ENCODE results near the gene SND1. TPM values are rescaled to one million over a fixed set of nuclear protein-coding genes. Genes with fewer than 3 reads are reported as not detected.

Gene SND1
- total and polyA plus RNA-seq, 9 donors = 88.3 to 125 (median 97.7) TPM

- Histone ChIP-seq H3K9me3 (replicated peaks; ENCODE audit: control insufficient read depth, low read depth, low read length) (no peaks in the 10 kb centered on the region), H3K36me3 (ENCODE audit: control insufficient read depth, insufficient read depth, low read length) (peaks cover 46% of the 10 kb centered on the region), H3K4me1 (ENCODE audit: control insufficient read depth, insufficient read depth, low read length) (no peaks in the 10 kb centered on the region), H3K27ac (ENCODE audit: low read length) (no peak overlapping the region), H3K27me3 (ENCODE audit: control insufficient read depth, insufficient read depth, low read length) (no peaks in the 10 kb centered on the region), H3K4me3 (ENCODE audit: low read length) (no peak overlapping the region)
- no CpG with 5 or more reads among the region's 1 CpG for WGBS (ENCODE audit: insufficient coverage)
- no peak for DNase-seq
Measured at GRCh38 chr7:127704211-127704610, 52.2 kb downstream of the SND1 start.

- Histone ChIP-seq H3K4me1 (ENCODE audit: control insufficient read depth, insufficient read depth, low read length) (no peaks in the 10 kb centered on the region), H3K4me3 (ENCODE audit: low read length) (no peak overlapping the region), H3K36me3 (ENCODE audit: control insufficient read depth, insufficient read depth, low read length) (peaks cover 44% of the 10 kb centered on the region), H3K9me3 (replicated peaks; ENCODE audit: control insufficient read depth, low read depth, low read length) (no peaks in the 10 kb centered on the region), H3K27me3 (ENCODE audit: control insufficient read depth, insufficient read depth, low read length) (no peaks in the 10 kb centered on the region), H3K27ac (ENCODE audit: low read length) (no peak overlapping the region)
- 94% methylated on average over 3 of the region's 6 CpGs for WGBS (ENCODE audit: insufficient coverage)
- DNase-seq = no peak
Measured at GRCh38 chr7:127705461-127705959, 53.5 kb downstream of the SND1 start.

GRCh38 chr7:127706766-127707165, 54.8 kb downstream of the SND1 start:
- Histone ChIP-seq H3K9me3 (replicated peaks; ENCODE audit: control insufficient read depth, low read depth, low read length) (peaks cover 9% of the 10 kb centered on the region), H3K27ac (ENCODE audit: low read length) (no peak overlapping the region), H3K4me3 (ENCODE audit: low read length) (no peak overlapping the region), H3K27me3 (ENCODE audit: control insufficient read depth, insufficient read depth, low read length) (no peaks in the 10 kb centered on the region), H3K4me1 (ENCODE audit: control insufficient read depth, insufficient read depth, low read length) (no peaks in the 10 kb centered on the region), H3K36me3 (ENCODE audit: control insufficient read depth, insufficient read depth, low read length) (peaks cover 43% of the 10 kb centered on the region)
- no peak for DNase-seq

DNA sequence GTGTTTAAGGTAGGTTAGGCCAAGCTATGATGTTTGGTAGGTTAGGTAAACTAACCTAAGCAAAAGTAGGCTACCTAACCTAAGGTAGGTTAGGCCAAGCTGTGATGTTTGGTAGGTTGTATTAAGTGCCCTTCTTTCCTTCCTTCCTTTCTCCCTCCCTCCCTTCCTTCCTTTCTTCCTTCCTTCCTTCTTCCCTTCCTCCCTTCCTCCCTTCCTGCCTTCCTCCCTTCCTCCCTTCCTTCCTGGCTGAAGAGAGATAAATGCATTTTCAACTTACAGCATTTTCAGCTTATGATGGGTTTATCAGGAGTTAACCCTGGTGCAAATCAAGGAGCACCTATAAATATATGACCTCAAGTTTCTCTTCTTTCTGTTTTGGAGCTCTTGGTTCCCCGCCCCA, 56.2 kb downstream of the SND1 start:
- Histone ChIP-seq H3K36me3 (ENCODE audit: control insufficient read depth, insufficient read depth, low read length) (peaks cover 35% of the 10 kb centered on the region), H3K27ac (ENCODE audit: low read length) (no peak overlapping the region), H3K4me1 (ENCODE audit: control insufficient read depth, insufficient read depth, low read length) (no peaks in the 10 kb centered on the region), H3K9me3 (replicated peaks; ENCODE audit: control insufficient read depth, low read depth, low read length) (peaks cover 9% of the 10 kb centered on the region), H3K27me3 (ENCODE audit: control insufficient read depth, insufficient read depth, low read length) (no peaks in the 10 kb centered on the region), H3K4me3 (ENCODE audit: low read length) (no peak overlapping the region)
- no peak for DNase-seq
- WGBS (ENCODE audit: insufficient coverage) = no CpG with 5 or more reads among the region's 1 CpG

GRCh38 chr7:127708788-127709187, 56.8 kb downstream of the SND1 start:
- Histone ChIP-seq H3K27ac (ENCODE audit: low read length) (no peak overlapping the region), H3K9me3 (replicated peaks; ENCODE audit: control insufficient read depth, low read depth, low read length) (peaks cover 9% of the 10 kb centered on the region), H3K36me3 (ENCODE audit: control insufficient read depth, insufficient read depth, low read length) (peaks cover 38% of the 10 kb centered on the region), H3K4me1 (ENCODE audit: control insufficient read depth, insufficient read depth, low read length) (no peaks in the 10 kb centered on the region), H3K27me3 (ENCODE audit: control insufficient read depth, insufficient read depth, low read length) (no peaks in the 10 kb centered on the region), H3K4me3 (ENCODE audit: low read length) (no peak overlapping the region)
- peak; percentile 88 for DNase-seq
- 86% methylated on average over 1 of the region's 1 CpG for WGBS (ENCODE audit: insufficient coverage)

DNA sequence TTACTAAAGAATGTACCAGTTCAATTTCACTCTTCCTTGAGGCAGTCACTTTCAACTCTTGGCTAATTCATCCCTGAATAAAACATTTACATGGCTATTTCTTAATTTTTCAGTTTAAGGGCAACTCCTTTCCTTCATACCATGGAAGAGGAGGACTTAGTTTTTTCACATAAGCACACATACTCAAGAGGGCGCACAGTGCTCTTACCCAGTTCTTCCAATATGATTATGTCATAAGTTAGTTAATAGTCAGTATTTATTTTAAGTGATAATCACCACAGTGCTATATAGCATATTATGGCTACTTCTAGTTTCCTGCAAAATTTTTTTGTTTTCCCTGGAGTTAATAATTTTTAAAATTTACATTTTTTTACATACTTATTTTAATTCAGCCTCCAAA, 58.6 kb downstream of the SND1 start:
- Histone ChIP-seq H3K27me3 (ENCODE audit: control insufficient read depth, insufficient read depth, low read length) (no peaks in the 10 kb centered on the region), H3K4me3 (ENCODE audit: low read length) (no peak overlapping the region), H3K27ac (ENCODE audit: low read length) (no peak overlapping the region), H3K4me1 (ENCODE audit: control insufficient read depth, insufficient read depth, low read length) (no peaks in the 10 kb centered on the region), H3K9me3 (replicated peaks; ENCODE audit: control insufficient read depth, low read depth, low read length) (peaks cover 9% of the 10 kb centered on the region), H3K36me3 (ENCODE audit: control insufficient read depth, insufficient read depth, low read length) (peaks cover 31% of the 10 kb centered on the region)
- no peak for DNase-seq
- WGBS (ENCODE audit: insufficient coverage) = no CpG with 5 or more reads among the region's 1 CpG

GRCh38 chr7:127711872-127712271, 59.9 kb downstream of the SND1 start:
- Histone ChIP-seq H3K4me1 (ENCODE audit: control insufficient read depth, insufficient read depth, low read length) (no peaks in the 10 kb centered on the region), H3K9me3 (replicated peaks; ENCODE audit: control insufficient read depth, low read depth, low read length) (peaks cover 9% of the 10 kb centered on the region), H3K36me3 (ENCODE audit: control insufficient read depth, insufficient read depth, low read length) (peaks cover 31% of the 10 kb centered on the region), H3K4me3 (ENCODE audit: low read length) (no peak overlapping the region), H3K27me3 (ENCODE audit: control insufficient read depth, insufficient read depth, low read length) (no peaks in the 10 kb centered on the region), H3K27ac (ENCODE audit: low read length) (no peak overlapping the region)
- 100% methylated on average over 2 of the region's 4 CpGs for WGBS (ENCODE audit: insufficient coverage)
- DNase-seq = no peak

DNA sequence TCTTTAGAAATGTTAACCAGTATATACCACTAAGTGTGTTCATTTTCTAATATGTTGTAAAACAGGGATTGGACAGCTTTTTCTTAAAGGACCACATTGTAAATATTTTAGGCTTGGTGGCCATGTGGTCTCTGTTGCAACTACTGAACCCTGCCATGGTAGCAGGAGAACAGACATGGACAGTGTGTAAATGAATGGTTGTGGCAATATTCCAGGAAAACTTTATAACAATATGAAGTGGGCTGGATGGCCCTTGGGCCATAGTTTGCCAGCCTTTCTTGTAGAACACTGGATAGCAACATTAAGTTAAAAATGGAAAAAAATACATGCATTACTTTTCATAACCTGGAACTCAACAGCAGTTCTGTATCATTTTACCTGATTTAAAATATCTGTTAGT, 61.0 kb downstream of the SND1 start:
- no peaks in the 10 kb centered on the region for H3K27me3 ChIP-seq (ENCODE audit: control insufficient read depth, insufficient read depth, low read length)
- no peak for DNase-seq
- H3K36me3 ChIP-seq (ENCODE audit: control insufficient read depth, insufficient read depth, low read length) = peaks cover 33% of the 10 kb centered on the region
- no peak overlapping the region for H3K27ac ChIP-seq (ENCODE audit: low read length)
- H3K9me3 ChIP-seq (replicated peaks; ENCODE audit: control insufficient read depth, low read depth, low read length) = peaks cover 9% of the 10 kb centered on the region
- no peaks in the 10 kb centered on the region for H3K4me1 ChIP-seq (ENCODE audit: control insufficient read depth, insufficient read depth, low read length)
- H3K4me3 ChIP-seq (ENCODE audit: low read length) = no peak overlapping the region

DNA sequence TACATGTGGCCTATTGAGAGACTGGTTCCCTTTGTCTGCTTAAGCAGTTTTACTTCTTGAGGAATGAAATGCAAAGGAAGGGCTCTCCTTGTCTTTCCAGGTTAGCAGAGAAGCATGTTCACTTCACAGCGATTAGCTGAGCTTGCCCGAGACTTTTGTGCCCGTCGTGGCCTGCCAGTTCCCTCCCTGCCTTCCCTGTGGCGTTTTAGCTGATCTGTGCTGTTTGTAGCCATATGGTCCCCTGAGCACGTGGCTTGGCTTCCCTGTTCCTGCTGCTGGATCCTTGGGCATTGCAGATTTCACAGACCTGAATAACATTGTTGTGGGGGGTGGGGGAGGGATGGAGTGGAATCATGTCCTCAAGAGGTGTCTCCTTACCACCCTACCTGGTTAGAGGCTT, 61.8 kb downstream of the SND1 start:
- 80% methylated on average over 3 of the region's 6 CpGs for WGBS (ENCODE audit: insufficient coverage)
- Histone ChIP-seq H3K27ac (ENCODE audit: low read length) (no peak overlapping the region), H3K36me3 (ENCODE audit: control insufficient read depth, insufficient read depth, low read length) (peaks cover 32% of the 10 kb centered on the region), H3K4me1 (ENCODE audit: control insufficient read depth, insufficient read depth, low read length) (no peaks in the 10 kb centered on the region), H3K4me3 (ENCODE audit: low read length) (no peak overlapping the region), H3K9me3 (replicated peaks; ENCODE audit: control insufficient read depth, low read depth, low read length) (peaks cover 9% of the 10 kb centered on the region), H3K27me3 (ENCODE audit: control insufficient read depth, insufficient read depth, low read length) (no peaks in the 10 kb centered on the region)
- DNase-seq = peak; percentile 21

GRCh38 chr7:127715272-127715671, 63.3 kb downstream of the SND1 start:
- no peaks in the 10 kb centered on the region for H3K27me3 ChIP-seq (ENCODE audit: control insufficient read depth, insufficient read depth, low read length)
- H3K4me1 ChIP-seq (ENCODE audit: control insufficient read depth, insufficient read depth, low read length) = no peaks in the 10 kb centered on the region
- H3K9me3 ChIP-seq (replicated peaks; ENCODE audit: control insufficient read depth, low read depth, low read length) = peaks cover 9% of the 10 kb centered on the region
- no peak for DNase-seq
- H3K4me3 ChIP-seq (ENCODE audit: low read length) = no peak overlapping the region
- WGBS (ENCODE audit: insufficient coverage) = no CpG with 5 or more reads among the region's 3 CpGs
- H3K27ac ChIP-seq (ENCODE audit: low read length) = no peak overlapping the region
- peaks cover 28% of the 10 kb centered on the region for H3K36me3 ChIP-seq (ENCODE audit: control insufficient read depth, insufficient read depth, low read length)

DNA sequence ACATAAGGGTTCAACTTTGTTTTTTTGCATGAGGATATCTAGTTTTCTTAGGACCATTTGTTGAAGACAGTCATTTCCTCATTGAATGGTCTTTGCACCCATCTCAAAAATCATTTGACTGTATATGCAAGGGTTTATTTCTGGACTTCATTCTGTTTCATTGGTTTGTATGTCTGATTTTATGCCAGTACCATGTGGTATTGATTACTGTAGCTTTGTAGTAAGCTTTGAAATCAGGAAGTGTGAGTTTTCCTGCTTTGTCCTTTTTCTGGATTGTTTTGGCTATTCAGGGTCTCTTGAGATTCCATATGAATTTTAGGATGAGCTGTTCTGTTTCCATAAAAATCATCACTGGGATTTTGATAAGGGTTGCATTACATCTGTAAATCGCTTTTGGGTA, 63.9 kb downstream of the SND1 start:
- DNase-seq = peak; percentile 8
- no CpG with 5 or more reads among the region's 1 CpG for WGBS (ENCODE audit: insufficient coverage)
- H3K9me3 ChIP-seq (replicated peaks; ENCODE audit: control insufficient read depth, low read depth, low read length) = peaks cover 5% of the 10 kb centered on the region
- H3K4me3 ChIP-seq (ENCODE audit: low read length) = no peak overlapping the region
- H3K36me3 ChIP-seq (ENCODE audit: control insufficient read depth, insufficient read depth, low read length) = peaks cover 25% of the 10 kb centered on the region
- no peak overlapping the region for H3K27ac ChIP-seq (ENCODE audit: low read length)
- H3K27me3 ChIP-seq (ENCODE audit: control insufficient read depth, insufficient read depth, low read length) = no peaks in the 10 kb centered on the region
- no peaks in the 10 kb centered on the region for H3K4me1 ChIP-seq (ENCODE audit: control insufficient read depth, insufficient read depth, low read length)

Measured in muscle of leg (tissue), 11 donors.